A549 treated with CpdA at 1 μM for 4 hours (cell line): ENCODE measurements around the gene YES1. TPM values are rescaled to one million over a fixed set of nuclear protein-coding genes. Genes with fewer than 3 reads are reported as not detected.

ENCODE experiments used
- total RNA-seq: library from RNA; stranded (reverse); fragments of 200-300 nt; extraction: Qiagen RNA extraction; gene quantifications from 5 replicates; pipeline ENCODE4 v1.2.3, GENCODE V29; 2022; ENCODE audit warnings: low read depth

Gene YES1
- total RNA-seq = 19.3 to 31.0 TPM (median 21.9 TPM) in 5 replicates

GRCh38 chr18:811892-812375 lies at the start of gene YES1:
Gene YES1 (minus strand): TSS chr18:812242. CDS start chr18:756827, 55,415 bp downstream.

GRCh38 chr18:712401-713134 lies 99.5 kb downstream of the YES1 start, which contains the start of gene ENOSF1:
Gene ENOSF1 (minus strand): TSS chr18:712630. CDS start chr18:712587, 43 bp downstream.

Other genes starting within 250 kb of the YES1 start
- not detected in 5 replicates for gene CETN1, start 231.9 kb downstream of the YES1 start, total RNA-seq
- gene CLUL1, start 215.3 kb downstream of the YES1 start, total RNA-seq = not detected in 5 replicates
- gene TYMS, start 154.6 kb downstream of the YES1 start, total RNA-seq = 170 to 181 TPM (median 172 TPM) in 5 replicates
- 19.6 to 28.5 TPM (median 25.5 TPM) in 5 replicates for gene ENOSF1, start 99.6 kb downstream of the YES1 start, total RNA-seq
- not detected in 5 replicates for gene ADCYAP1, start 92.6 kb upstream of the YES1 start, total RNA-seq